Esophagus squamous epithelium (tissue), 5 donors: ENCODE measurements around the gene FMR1. TPM values are rescaled to one million over a fixed set of nuclear protein-coding genes. Genes with fewer than 3 reads are reported as not detected.

Source experiments
- DNase-seq: peaks from one replicate; lab custom pipeline; 2025; lab: John Stamatoyannopoulos, UW
- H3K27ac ChIP-seq, 4 donors: fragments of 200-600 bp; sonication (generic); one replicate each; pipeline ENCODE4 v1.5.1; 2016 to 2019; ENCODE audit warnings: mild to moderate bottlenecking in 1 of 4
- H3K27me3 ChIP-seq, 4 donors: fragments of 200-600 bp; sonication (generic); 1 replicate in 3 of 4; 2 replicates in 1 of 4; pipeline versions ENCODE4 v1.5.1 to v1.6.0; 2017 to 2021; ENCODE audit warnings: antibody characterized with exemption in 1 of 4
- H3K36me3 ChIP-seq, 3 donors: fragments of 200-600 bp; sonication (generic); one replicate each; pipeline ENCODE4 v1.5.1; 2016 to 2019
- H3K4me1 ChIP-seq, 3 donors: fragments of 200-600 bp; sonication (generic); one replicate each; pipeline ENCODE4 v1.5.1; 2017 to 2019
- H3K4me3 ChIP-seq, 4 donors: fragments of 200-600 bp; sonication (generic); 1 replicate in 3 of 4; 2 replicates in 1 of 4; pipeline ENCODE4 v1.5.1; 2016 to 2019; ENCODE audit warnings: mild to moderate bottlenecking in 2 of 4, moderate library complexity in 1 of 4
- H3K9me3 ChIP-seq, 3 donors: fragments of 200-600 bp; sonication (generic); one replicate each; pipeline ENCODE4 v1.5.1; 2016 to 2019
- CTCF ChIP-seq, 6 experiments: fragments of 450-650 bp in 4 of 6; fragments of 200-600 bp in 2 of 6; sonication (generic) in 2 of 6; IDR thresholded peaks; one replicate each; pipeline ENCODE4 v1.5.1; 2016 to 2019; ENCODE audit warnings: antibody characterized with exemption in 6 of 6, mild to moderate bottlenecking in 4 of 6, moderate library complexity in 4 of 6
- POLR2A ChIP-seq, 4 donors: fragments of 450-650 bp; IDR thresholded peaks; one replicate each; pipeline ENCODE4 v1.6.1; 2017; ENCODE audit warnings: antibody characterized with exemption in 4 of 4, mild to moderate bottlenecking in 4 of 4, moderate library complexity in 3 of 4
- WGBS, 2 donors: methylation state at CpG; one replicate each; pipeline ENCODE4 v1.1.5; 2018; 5-methylcytosine and 5-hydroxymethylcytosine counted together
- intact Hi-C: fragments of 100-400 bp; cut with DNase I; formaldehyde crosslinking; loops from one replicate; pipeline ENCODE4 v1.15.0; 2022
- total RNA-seq, 4 donors: library from RNA; depleted of rRNA; stranded (reverse); fragments of >200 nt; gene quantifications; one replicate each; pipeline ENCODE4 v1.1.0, GENCODE V29; 2016
- donor health status: DM: yes; HTN: yes; CAD: no.

The FMR1 gene
- total RNA-seq, 4 donors from 2014 or later: 12.8 to 37.4 (median 19.8) TPM

DNA sequence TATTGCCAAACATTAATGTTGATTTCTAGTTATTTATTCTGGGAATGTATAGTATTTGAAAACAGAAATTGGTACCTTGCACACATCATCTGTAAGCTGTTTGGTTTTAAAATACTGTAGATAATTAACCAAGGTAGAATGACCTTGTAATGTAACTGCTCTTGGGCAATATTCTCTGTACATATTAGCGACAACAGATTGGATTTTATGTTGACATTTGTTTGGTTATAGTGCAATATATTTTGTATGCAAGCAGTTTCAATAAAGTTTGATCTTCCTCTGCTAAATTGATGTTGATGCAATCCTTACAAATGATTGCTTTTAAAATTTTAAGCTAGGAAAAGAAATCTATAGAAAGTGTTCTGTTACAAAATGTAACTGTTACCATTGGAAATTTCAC is 38.6 kb downstream of the FMR1 start:
- 87 to 94% methylated on average over 1 of the region's 1 CpG for WGBS, 2 donors
- intact Hi-C loops: no loop called here
- TF ChIP-seq CTCF (IDR thresholded peaks at IDR 0.05) (no peak), POLR2A (IDR thresholded peaks at IDR 0.05) (no peak)

GRCh38 chrX:147953976-147954375 is 42.3 kb downstream of the FMR1 start:
- Histone ChIP-seq H3K9me3 (no peaks in the 10 kb centered on the region), H3K36me3 (peaks cover 0 to 6% (median 0%) of the 10 kb centered on the region in 3 donors), H3K27ac (no peak overlapping the region), H3K27me3 (no peaks in the 10 kb centered on the region), H3K4me1 (no peaks in the 10 kb centered on the region), H3K4me3 (no peak overlapping the region)
- no peak for DNase-seq
- TF ChIP-seq CTCF (IDR thresholded peaks at IDR 0.05) (no peak), POLR2A (IDR thresholded peaks at IDR 0.05) (no peak)
- no CpG with 5 or more reads among the region's 2 CpGs for WGBS, 2 donors
- intact Hi-C loops: no loop called here

More for the DNA sequence above, 38.6 kb downstream of the FMR1 start:
- Histone ChIP-seq H3K4me3 (no peak overlapping the region), H3K27ac (no peak overlapping the region), H3K9me3 (no peaks in the 10 kb centered on the region), H3K27me3 (no peaks in the 10 kb centered on the region), H3K4me1 (no peaks in the 10 kb centered on the region), H3K36me3 (peaks cover 0 to 34% (median 0%) of the 10 kb centered on the region in 3 donors)
- no peak for DNase-seq

- H3K4me3 ChIP-seq: no peak overlapping the region
- TF ChIP-seq CTCF (IDR thresholded peaks at IDR 0.05): no peak
- TF ChIP-seq POLR2A (IDR thresholded peaks at IDR 0.05): no peak
- no peaks in the 10 kb centered on the region for H3K27me3 ChIP-seq
- no peak for DNase-seq
- H3K36me3 ChIP-seq: no peaks in the 10 kb centered on the region
- H3K9me3 ChIP-seq: no peaks in the 10 kb centered on the region
- no peak overlapping the region for H3K27ac ChIP-seq
- H3K4me1 ChIP-seq: no peaks in the 10 kb centered on the region
- 36 to 53% methylated on average over 1 to 2 of the region's 2 CpGs for WGBS, 2 donors
- intact Hi-C loops: no loop called here
These were observed 45.6 kb downstream of the FMR1 start for GRCh38 chrX:147957291-147957690.

DNA sequence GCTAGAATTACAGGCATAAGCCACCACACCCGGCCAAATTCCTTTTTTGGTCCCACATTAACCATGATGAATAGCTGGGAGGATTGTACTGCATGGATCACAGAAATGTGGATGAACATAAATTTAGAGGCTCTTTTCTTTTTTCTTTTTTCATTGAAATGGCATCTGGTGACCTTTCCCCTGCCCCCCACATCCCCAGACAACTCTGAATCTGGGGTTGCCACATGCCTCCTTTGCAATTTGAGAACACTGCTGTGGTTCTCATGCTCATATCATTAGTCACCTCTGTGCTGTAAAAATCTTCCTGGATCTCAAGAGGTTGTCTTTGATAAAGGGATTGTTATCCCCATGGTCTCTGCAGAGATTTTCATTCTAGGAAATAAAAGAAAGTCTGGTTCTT is 46.6 kb downstream of the FMR1 start:
- no peak for DNase-seq
- Histone ChIP-seq H3K36me3 (no peaks in the 10 kb centered on the region), H3K4me1 (no peaks in the 10 kb centered on the region), H3K4me3 (no peak overlapping the region), H3K9me3 (no peaks in the 10 kb centered on the region), H3K27me3 (no peaks in the 10 kb centered on the region), H3K27ac (no peak overlapping the region)
- 43 to 46% methylated on average over 1 of the region's 1 CpG for WGBS, 2 donors
- intact Hi-C loops: no loop called here
- no peak for TF ChIP-seq CTCF (IDR thresholded peaks at IDR 0.05)
- TF ChIP-seq POLR2A (IDR thresholded peaks at IDR 0.05): no peak

- intact Hi-C loops: no loop called here
- Histone ChIP-seq H3K27ac (no peak overlapping the region), H3K27me3 (no peaks in the 10 kb centered on the region), H3K4me3 (no peak overlapping the region), H3K9me3 (no peaks in the 10 kb centered on the region), H3K4me1 (no peaks in the 10 kb centered on the region), H3K36me3 (no peaks in the 10 kb centered on the region)
- no peak for TF ChIP-seq CTCF (IDR thresholded peaks at IDR 0.05)
- no peak for TF ChIP-seq POLR2A (IDR thresholded peaks at IDR 0.05)
- DNase-seq: no peak
- WGBS, 2 donors: 48 to 100% methylated on average over 1 to 2 of the region's 2 CpGs
These were observed 49.0 kb downstream of the FMR1 start for GRCh38 chrX:147960722-147961121.
